Esophagus muscularis mucosa (tissue), 4 donors: Measurements from ENCODE around the gene ERBB4. TPM values are rescaled to one million over a fixed set of nuclear protein-coding genes. Genes with fewer than 3 reads are reported as not detected.

Source experiments
- DNase-seq: peaks from one replicate; pipeline ENCODE4 v3.0.0-alpha.2; 2017; ENCODE audit errors: extremely low spot score
- H3K27ac ChIP-seq, 4 donors: fragments of 200-600 bp; sonication (generic); replicated peaks in 1 of 4; 1 replicate in 3 of 4; 2 replicates in 1 of 4; pipeline ENCODE4 v1.5.1; 2016 to 2019; ENCODE audit warnings: mild to moderate bottlenecking in 1 of 4
- H3K27me3 ChIP-seq, 4 donors: fragments of 200-600 bp; sonication (generic); one replicate each; pipeline versions ENCODE4 v1.5.1 to v1.6.0; 2016 to 2019
- H3K36me3 ChIP-seq, 4 donors: fragments of 200-600 bp; sonication (generic); one replicate each; pipeline ENCODE4 v1.5.1; 2016 to 2019
- H3K4me1 ChIP-seq, 4 donors: fragments of 200-600 bp; sonication (generic); one replicate each; pipeline ENCODE4 v1.5.1; 2016 to 2019
- H3K4me3 ChIP-seq, 4 donors: fragments of 200-600 bp; sonication (generic); 1 replicate in 2 of 4; 2 replicates in 2 of 4; pipeline ENCODE4 v1.5.1; 2016 to 2019; ENCODE audit warnings: mild to moderate bottlenecking in 4 of 4, moderate library complexity in 1 of 4
- H3K9me3 ChIP-seq, 4 donors: fragments of 200-600 bp; sonication (generic); 1 replicate in 3 of 4; 2 replicates in 1 of 4; pipeline ENCODE4 v1.5.1; 2016 to 2019
- EP300 ChIP-seq: sonication (generic); formaldehyde crosslinking; IDR thresholded peaks from one replicate; pipeline ENCODE4 v1.6.1; 2017; ENCODE audit warnings: antibody characterized with exemption
- POLR2A ChIP-seq: fragments of 450-650 bp; IDR thresholded peaks from one replicate; pipeline ENCODE4 v1.6.1; 2017; ENCODE audit warnings: antibody characterized with exemption, moderate library complexity, mild to moderate bottlenecking, low read depth
- POLR2AphosphoS5 ChIP-seq, 2 donors: sonication (generic); formaldehyde crosslinking; IDR thresholded peaks; one replicate each; pipeline ENCODE4 v1.6.1; 2017; ENCODE audit warnings: antibody characterized with exemption in 2 of 2
- WGBS: methylation state at CpG from one replicate; pipeline ENCODE4 v1.1.5; 2018; 5-methylcytosine and 5-hydroxymethylcytosine counted together
- intact Hi-C: fragments of 100-400 bp; cut with DNase I; formaldehyde crosslinking; loops from one replicate; pipeline ENCODE4 v1.15.1; 2023
- total RNA-seq, 4 donors: library from RNA; depleted of rRNA; stranded (reverse); fragments of >200 nt; gene quantifications; one replicate each; pipeline versions ENCODE4 v1.1.0 to v1.2.1, GENCODE V29; 2016
- TF ChIP-seq, protein P1 (sequence below), 3 experiments: fragments of 200-600 bp in 2 of 3; fragments of 450-650 bp in 1 of 3; sonication (generic) in 2 of 3; IDR thresholded peaks; one replicate each; pipeline ENCODE4 v1.5.1; 2017 to 2019; ENCODE audit warnings: antibody characterized with exemption in 3 of 3, mild to moderate bottlenecking in 2 of 3, moderate library complexity in 1 of 3

Gene ERBB4
- total RNA-seq, 4 donors from 2014 or later, result under 0.01 to 0.19 (median 0.17) TPM

DNA sequence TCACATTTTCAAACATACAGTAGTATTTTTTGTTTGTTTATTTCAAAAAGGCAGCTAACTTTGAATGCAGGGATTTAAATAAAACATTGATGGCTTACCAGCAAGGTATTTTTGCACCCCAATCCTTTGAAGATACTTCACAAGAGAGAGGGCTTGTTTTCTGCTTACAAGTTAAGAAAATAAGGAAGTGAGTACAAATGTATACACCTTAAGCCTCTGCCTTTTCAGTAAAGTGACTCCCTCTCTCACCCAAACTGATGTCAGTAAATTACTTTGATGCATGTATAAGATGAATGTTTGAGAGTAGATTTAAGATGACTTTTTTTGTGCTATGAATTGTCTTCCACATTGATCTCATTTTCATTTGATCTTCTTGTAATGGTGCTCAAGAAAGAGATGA, 1162.2 kb downstream of the ERBB4 start:
- H3K27ac ChIP-seq, result no peak overlapping the region
- no peak overlapping the region for H3K4me3 ChIP-seq
- no peaks in the 10 kb centered on the region for H3K4me1 ChIP-seq
- no peak for DNase-seq
- no peaks in the 10 kb centered on the region for H3K27me3 ChIP-seq
- no peaks in the 10 kb centered on the region for H3K36me3 ChIP-seq
- H3K9me3 ChIP-seq, result no peaks in the 10 kb centered on the region
- intact Hi-C loops, result no loop called here
- TF ChIP-seq POLR2A, result no peak
- no peak for TF ChIP-seq POLR2AphosphoS5 (IDR thresholded peaks at IDR 0.05)
- no peak for TF ChIP-seq EP300
- TF ChIP-seq, protein P1, sequence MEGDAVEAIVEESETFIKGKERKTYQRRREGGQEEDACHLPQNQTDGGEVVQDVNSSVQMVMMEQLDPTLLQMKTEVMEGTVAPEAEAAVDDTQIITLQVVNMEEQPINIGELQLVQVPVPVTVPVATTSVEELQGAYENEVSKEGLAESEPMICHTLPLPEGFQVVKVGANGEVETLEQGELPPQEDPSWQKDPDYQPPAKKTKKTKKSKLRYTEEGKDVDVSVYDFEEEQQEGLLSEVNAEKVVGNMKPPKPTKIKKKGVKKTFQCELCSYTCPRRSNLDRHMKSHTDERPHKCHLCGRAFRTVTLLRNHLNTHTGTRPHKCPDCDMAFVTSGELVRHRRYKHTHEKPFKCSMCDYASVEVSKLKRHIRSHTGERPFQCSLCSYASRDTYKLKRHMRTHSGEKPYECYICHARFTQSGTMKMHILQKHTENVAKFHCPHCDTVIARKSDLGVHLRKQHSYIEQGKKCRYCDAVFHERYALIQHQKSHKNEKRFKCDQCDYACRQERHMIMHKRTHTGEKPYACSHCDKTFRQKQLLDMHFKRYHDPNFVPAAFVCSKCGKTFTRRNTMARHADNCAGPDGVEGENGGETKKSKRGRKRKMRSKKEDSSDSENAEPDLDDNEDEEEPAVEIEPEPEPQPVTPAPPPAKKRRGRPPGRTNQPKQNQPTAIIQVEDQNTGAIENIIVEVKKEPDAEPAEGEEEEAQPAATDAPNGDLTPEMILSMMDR (IDR thresholded peaks at IDR 0.05), result no peak

DNA sequence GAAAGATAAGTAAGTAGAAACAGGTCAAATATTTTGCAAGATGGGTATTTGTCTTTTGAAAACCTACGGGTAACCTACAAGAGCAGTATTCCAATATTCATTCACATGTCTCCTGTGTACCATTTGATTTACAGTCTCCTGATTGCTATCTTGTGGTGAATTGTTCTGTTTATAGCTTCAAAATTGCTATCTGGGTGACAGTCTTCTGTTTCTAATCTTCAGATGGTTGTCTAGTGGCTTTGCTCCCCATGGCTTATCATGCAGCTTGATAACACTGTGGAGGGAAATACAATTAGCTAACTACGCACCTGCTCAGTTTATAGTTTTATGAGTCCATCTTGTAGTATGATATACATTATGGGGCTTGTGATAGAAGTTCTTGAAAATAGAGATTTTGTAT, 1165.4 kb downstream of the ERBB4 start:
- intact Hi-C loops, result no loop called here
- Histone ChIP-seq H3K9me3 (no peaks in the 10 kb centered on the region), H3K27ac (no peak overlapping the region), H3K4me1 (no peaks in the 10 kb centered on the region), H3K27me3 (no peaks in the 10 kb centered on the region), H3K36me3 (no peaks in the 10 kb centered on the region), H3K4me3 (no peak overlapping the region)
- TF ChIP-seq POLR2AphosphoS5 (IDR thresholded peaks at IDR 0.05), result no peak
- TF ChIP-seq, protein P1 (IDR thresholded peaks at IDR 0.05), result no peak
- no peak for TF ChIP-seq EP300
- no peak for TF ChIP-seq POLR2A
- DNase-seq, result no peak
- 85% methylated on average over 2 of the region's 2 CpGs for WGBS

DNA sequence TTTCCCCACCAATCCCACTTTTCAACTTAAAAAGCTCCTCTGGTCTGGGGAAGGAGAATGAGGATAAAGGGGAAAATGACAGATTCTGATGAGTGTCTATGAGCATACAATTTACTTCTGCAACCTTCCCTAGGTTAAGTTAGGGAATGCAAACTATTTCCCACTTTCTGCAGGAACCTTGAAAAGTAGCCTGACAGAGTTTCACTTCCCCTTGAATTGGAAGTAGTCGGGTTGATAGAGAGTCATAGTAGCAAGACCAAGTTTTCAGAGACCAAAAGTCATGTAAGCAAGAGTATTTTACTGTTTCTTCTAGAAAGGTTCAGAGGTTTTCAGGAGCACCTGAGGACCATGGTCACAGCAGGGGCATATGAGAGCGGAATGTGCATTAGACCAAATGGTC, 1167.1 kb downstream of the ERBB4 start:
- no peak for TF ChIP-seq EP300
- TF ChIP-seq, protein P1 (IDR thresholded peaks at IDR 0.05), result no peak
- TF ChIP-seq POLR2AphosphoS5 (IDR thresholded peaks at IDR 0.05), result no peak
- no peak for TF ChIP-seq POLR2A
- H3K9me3 ChIP-seq, result no peaks in the 10 kb centered on the region
- WGBS, result 83% methylated on average over 2 of the region's 2 CpGs

DNA sequence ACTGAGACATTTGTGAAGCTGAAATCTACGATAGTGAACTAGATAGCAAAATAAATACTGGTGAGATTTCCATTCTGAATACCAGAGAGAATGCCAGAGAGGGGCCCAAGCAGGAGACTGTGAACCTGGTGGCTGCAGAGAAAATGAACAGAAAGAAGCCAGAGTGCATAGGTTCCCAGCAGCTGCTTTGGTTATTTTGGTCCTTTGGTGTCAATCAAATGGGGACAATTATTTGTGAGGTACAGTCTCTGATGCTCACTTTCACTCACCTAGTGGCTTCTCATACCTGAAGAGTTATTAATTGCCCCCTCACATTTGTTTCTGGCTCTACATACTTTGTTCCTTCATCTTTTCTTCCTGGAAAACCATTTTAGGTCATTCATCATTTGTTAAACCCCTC, 1170.1 kb downstream of the ERBB4 start:
- no peak overlapping the region for H3K4me3 ChIP-seq
- H3K27ac ChIP-seq, result no peak overlapping the region
- WGBS, result 29% methylated on average over 1 of the region's 1 CpG
- no peaks in the 10 kb centered on the region for H3K9me3 ChIP-seq
- no peaks in the 10 kb centered on the region for H3K27me3 ChIP-seq
- no peaks in the 10 kb centered on the region for H3K4me1 ChIP-seq
- intact Hi-C loops, result no loop called here
- no peaks in the 10 kb centered on the region for H3K36me3 ChIP-seq
- no peak for DNase-seq
- TF ChIP-seq POLR2AphosphoS5 (IDR thresholded peaks at IDR 0.05), result no peak
- TF ChIP-seq EP300, result no peak
- TF ChIP-seq, protein P1 (IDR thresholded peaks at IDR 0.05), result no peak
- TF ChIP-seq POLR2A, result no peak

More for the DNA sequence above, 1167.1 kb downstream of the ERBB4 start:
- intact Hi-C loops, result no loop called here
- no peak for DNase-seq
- H3K4me3 ChIP-seq, result no peak overlapping the region
- H3K27ac ChIP-seq, result no peak overlapping the region
- H3K4me1 ChIP-seq, result no peaks in the 10 kb centered on the region
- no peaks in the 10 kb centered on the region for H3K27me3 ChIP-seq
- H3K36me3 ChIP-seq, result no peaks in the 10 kb centered on the region

DNA sequence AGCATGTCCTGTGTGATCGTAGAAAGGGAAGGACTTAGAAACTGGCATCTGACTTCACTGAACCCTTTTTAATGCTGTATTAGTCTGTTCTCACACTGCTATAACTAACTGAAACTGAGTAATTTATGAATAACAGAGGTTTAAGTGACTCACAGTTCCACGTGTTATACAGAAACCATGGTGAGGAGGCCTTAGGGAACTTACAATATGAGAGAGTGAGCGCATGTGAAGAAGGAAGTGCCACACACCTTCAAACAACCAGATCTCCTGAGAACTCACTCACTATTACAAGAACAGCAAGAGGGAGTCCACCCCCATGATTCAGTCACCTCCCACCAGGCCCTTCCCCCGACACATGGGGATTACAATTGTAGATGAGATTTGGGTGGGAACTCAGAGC, 1170.9 kb downstream of the ERBB4 start:
- Histone ChIP-seq H3K9me3 (no peaks in the 10 kb centered on the region), H3K4me1 (no peaks in the 10 kb centered on the region), H3K4me3 (no peak overlapping the region), H3K27me3 (no peaks in the 10 kb centered on the region), H3K36me3 (no peaks in the 10 kb centered on the region), H3K27ac (no peak overlapping the region)
- WGBS, result 77% methylated on average over 4 of the region's 4 CpGs
- DNase-seq, result no peak
- intact Hi-C loops, result no loop called here
- TF ChIP-seq EP300, result no peak
- no peak for TF ChIP-seq POLR2AphosphoS5 (IDR thresholded peaks at IDR 0.05)
- TF ChIP-seq, protein P1 (IDR thresholded peaks at IDR 0.05), result no peak
- no peak for TF ChIP-seq POLR2A
